ENCODE measurements around the gene MORN1.

DNA sequence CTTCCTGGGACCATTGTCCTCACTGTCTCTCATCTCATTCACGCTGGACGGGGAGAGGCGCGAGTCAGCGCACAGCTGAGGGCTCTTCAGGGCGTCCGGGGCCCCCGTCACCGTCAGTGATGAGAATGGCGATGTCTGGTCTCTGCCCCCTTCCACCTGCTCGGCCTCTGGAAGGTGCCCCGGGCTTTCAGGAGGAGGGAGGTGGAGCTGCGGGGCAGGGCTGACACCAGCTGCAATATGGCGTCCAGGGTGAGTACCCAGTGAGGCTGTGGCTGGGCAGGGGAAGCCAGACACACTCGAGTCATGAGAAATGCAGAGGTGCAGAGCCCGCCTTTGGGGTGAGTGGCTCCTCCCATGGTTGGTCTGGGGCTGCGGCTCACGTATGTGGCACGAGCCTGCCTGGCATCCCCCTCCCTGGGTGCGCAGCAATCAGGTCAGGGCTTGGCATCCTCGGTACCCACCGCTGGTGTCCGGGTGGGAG lies 15.1 kb downstream of the MORN1 start:
- no peak for TF ChIP-seq GATA1 (IDR thresholded peaks at IDR 0.05; ENCODE audit: low read depth, low read length)
- TF ChIP-seq POLR2A (IDR thresholded peaks at IDR 0.05; ENCODE audit: low read length) = no peak

Measured in erythroblast (primary cell).